HepG2 (cell line): ENCODE measurements around the gene SULT6B1. TPM values are rescaled to one million over a fixed set of nuclear protein-coding genes. Genes with fewer than 3 reads are reported as not detected.
A peak's percentile ranks its signal among the peaks of the same experiment; 100 is the strongest.

Experiments
- ATAD3A ChIP-seq: sonication (generic); formaldehyde crosslinking; IDR thresholded peaks from 2 replicates; pipeline ENCODE4 v1.4.0; 2020; ENCODE audit warnings: missing genetic modification reagents
- ATF6 ChIP-seq: sonication (generic); formaldehyde crosslinking; conservative IDR thresholded peaks from 2 replicates; pipeline ENCODE4 v1.4.0; 2020; ENCODE audit warnings: missing genetic modification reagents
- CBX5 ChIP-seq: sonication (generic); formaldehyde crosslinking; IDR thresholded peaks from 2 replicates; pipeline ENCODE4 v1.4.0; 2020; ENCODE audit warnings: missing genetic modification reagents, borderline replicate concordance
- CEBPB ChIP-seq: IDR thresholded peaks from 2 replicates; pipeline ENCODE4 v1.6.1; 2011; ENCODE audit warnings: low read depth, low read length, improper control_type of control experiment, borderline replicate concordance
- DMAP1 ChIP-seq: IDR thresholded peaks from 2 replicates; pipeline ENCODE4 v1.6.1; 2016
- E2F2 ChIP-seq: sonication (generic); formaldehyde crosslinking; IDR thresholded peaks from 2 replicates; pipeline ENCODE4 v1.4.0; 2020; ENCODE audit warnings: missing genetic modification reagents, borderline replicate concordance
- KLF6 ChIP-seq: IDR thresholded peaks from 2 replicates; pipeline ENCODE4 v1.8.0; 2016; ENCODE audit warnings: missing biosample characterization, missing genetic modification reagents
- MAFG ChIP-seq: sonication (generic); formaldehyde crosslinking; IDR thresholded peaks from 2 replicates; pipeline ENCODE4 v1.5.1; 2020; ENCODE audit warnings: mild to moderate bottlenecking, missing genetic modification reagents
- PHF8 ChIP-seq: sonication (generic); formaldehyde crosslinking; IDR thresholded peaks from 2 replicates; pipeline ENCODE4 v1.5.0; 2020; ENCODE audit warnings: missing genetic modification reagents
- POLR2A ChIP-seq, 2 experiments: IDR thresholded peaks; 2 replicates each; pipeline ENCODE4 v1.6.1; 2011; ENCODE audit warnings: low read depth in 2 of 2, low read length in 2 of 2, mild to moderate bottlenecking in 1 of 2, moderate library complexity in 1 of 2; ENCODE audit not compliant: insufficient read depth in 1 of 2
- RAD51 ChIP-seq: fragments of 450-650 bp; IDR thresholded peaks from 2 replicates; pipeline ENCODE4 v1.6.1; 2016; ENCODE audit warnings: borderline replicate concordance
- SMAD1 ChIP-seq: sonication (generic); formaldehyde crosslinking; IDR thresholded peaks from 2 replicates; pipeline ENCODE4 v1.4.0; 2020; ENCODE audit warnings: missing genetic modification reagents, low read depth, mild to moderate bottlenecking, borderline replicate concordance
- TP53 ChIP-seq: sonication (generic); formaldehyde crosslinking; conservative IDR thresholded peaks from 2 replicates; pipeline ENCODE4 v1.4.0; 2020; ENCODE audit warnings: missing genetic modification reagents
- ZBTB4 ChIP-seq: sonication (generic); formaldehyde crosslinking; IDR thresholded peaks from 2 replicates; pipeline ENCODE4 v1.4.0; 2020; ENCODE audit warnings: missing genetic modification reagents, mild to moderate bottlenecking, borderline replicate concordance
- ZIK1 ChIP-seq: sonication (generic); formaldehyde crosslinking; IDR thresholded peaks from 2 replicates; pipeline ENCODE4 v1.5.0; 2020; ENCODE audit warnings: mild to moderate bottlenecking, low read depth, missing genetic modification reagents, borderline replicate concordance
- ZMYM2 ChIP-seq: sonication (generic); formaldehyde crosslinking; IDR thresholded peaks from 2 replicates; pipeline ENCODE4 v1.8.0; 2022; ENCODE audit warnings: mild to moderate bottlenecking, missing genetic modification reagents
- ZNF234 ChIP-seq: sonication (generic); formaldehyde crosslinking; conservative IDR thresholded peaks from 2 replicates; pipeline ENCODE4 v1.5.1; 2020; ENCODE audit warnings: mild to moderate bottlenecking, missing genetic modification reagents
- ZNF282 ChIP-seq: fragments of 450-650 bp; IDR thresholded peaks from 2 replicates; pipeline ENCODE4 v1.6.1; 2018; ENCODE audit not compliant: partially characterized antibody
- ZNF510 ChIP-seq: sonication (generic); formaldehyde crosslinking; IDR thresholded peaks from 2 replicates; pipeline ENCODE4 v1.4.0; 2020; ENCODE audit warnings: low read depth, mild to moderate bottlenecking, missing genetic modification reagents
- ZNF878 ChIP-seq: sonication (generic); formaldehyde crosslinking; IDR thresholded peaks from 2 replicates; pipeline ENCODE4 v1.8.1; 2023; ENCODE audit warnings: mild to moderate bottlenecking, missing genetic modification reagents, moderate library complexity
- polyA plus RNA-seq, 8 experiments: library from polyadenylated mRNA; depleted of rRNA in 3 of 8; stranded (reverse) in 7 of 8; unstranded in 1 of 8; fragments of >200 nt; fragmentation: Illumina TruSeq in 4 of 8; extraction: Trizol in 4 of 8; gene quantifications; 2 replicates each; pipeline versions ENCODE4 v1.2.1 to v1.2.3, GENCODE V29; 2011 to 2016; ENCODE audit warnings: low read depth in 4 of 8, missing spikeins in 1 of 8, mixed read lengths in 1 of 8; ENCODE audit not compliant: insufficient read depth in 1 of 8
- total RNA-seq, 5 experiments: library from RNA; depleted of rRNA; stranded (reverse); fragments of >200 nt; fragmentation: Illumina TruSeq; extraction: Trizol; gene quantifications; 2 replicates each; pipeline ENCODE4 v1.2.3, GENCODE V29; 2016; ENCODE audit warnings: low read depth in 1 of 5

SULT6B1 gene
- total and polyA plus RNA-seq, 2 of the 13 experiments (the other 11 are each of a cell fraction or from before 2014, with no cell fraction given): not detected

GRCh38 chr2:37231241-37232130 lies 43.0 kb upstream of the SULT6B1 start, which contains the start of the genes CEBPZ and NDUFAF7 (continued):
- peak; percentile 97 for TF ChIP-seq PHF8 (CRISPR knock-in tag)
- peak; percentile 68; the same call in 1 of the 2 replicates for TF ChIP-seq ZIK1 (CRISPR knock-in tag)
- TF ChIP-seq CEBPB: peak; percentile 85
- no peak for TF ChIP-seq ATAD3A
- peak; percentile 64; the same call in 1 of the 2 replicates for TF ChIP-seq KLF6 (CRISPR knock-in tag)
- peak; percentile 97 for TF ChIP-seq POLR2A (IDR thresholded peaks at IDR 0.05; ENCODE audit: insufficient read depth in 1 of 2, low read depth in 2 of 2, low read length in 2 of 2)
- peak; percentile 94; the same call in 1 of the 2 replicates for TF ChIP-seq SMAD1
- TF ChIP-seq ZNF282: no peak
- peak; percentile 77; the same call in 1 of the 2 replicates for TF ChIP-seq ZNF878 (CRISPR knock-in tag)
- TF ChIP-seq TP53 (CRISPR knock-in tag): no peak
- TF ChIP-seq DMAP1 (CRISPR knock-in tag): peak; percentile 98
- peak; percentile 55; the same call in 1 of the 2 replicates for TF ChIP-seq E2F2 (CRISPR knock-in tag)
- TF ChIP-seq ZBTB4 (CRISPR knock-in tag): peak; percentile 79; the same call in 1 of the 2 replicates
- peak; percentile 83; the same call in 1 of the 2 replicates for TF ChIP-seq ZNF234
- no peak for TF ChIP-seq ZMYM2 (CRISPR knock-in tag)
- TF ChIP-seq CBX5 (CRISPR knock-in tag): peak; percentile 81; the same call in 1 of the 2 replicates
- no peak for TF ChIP-seq MAFG (CRISPR knock-in tag)
- peak; percentile 92; the same call in 1 of the 2 replicates for TF ChIP-seq ATF6 (CRISPR knock-in tag)
- no peak; the same call in 1 of the 2 replicates for TF ChIP-seq ZNF510 (CRISPR knock-in tag)
- TF ChIP-seq RAD51: no peak
